Osteoblast (primary cell): ENCODE data around the gene DBNDD2. TPM values are rescaled to one million over a fixed set of nuclear protein-coding genes. Genes with fewer than 3 reads are reported as not detected.

Source experiments
- DNase-seq: peaks from one replicate; pipeline ENCODE4 v3.0.0; 2011; ENCODE audit warnings: low spot score, mixed read lengths; ENCODE audit not compliant: insufficient read length; ENCODE audit errors: missing footprints
- H2AFZ ChIP-seq: 2 replicates; pipeline ENCODE4 v1.6.0; 2011; ENCODE audit warnings: mild to moderate bottlenecking, low read length
- H3K27ac ChIP-seq: 2 replicates; pipeline ENCODE4 v1.5.1; 2011; ENCODE audit warnings: mild to moderate bottlenecking, low read depth, low read length, moderate library complexity
- H3K27me3 ChIP-seq: 2 replicates; pipeline ENCODE4 v1.6.0; 2012; ENCODE audit warnings: mild to moderate bottlenecking, control low read depth, inconsistent platforms, low read length, moderate library complexity; ENCODE audit not compliant: insufficient read depth
- H3K36me3 ChIP-seq: 2 replicates; pipeline ENCODE4 v1.5.1; 2011; ENCODE audit warnings: mild to moderate bottlenecking, low read length, control low read depth, moderate library complexity; ENCODE audit not compliant: insufficient read depth
- H3K4me1 ChIP-seq: 2 replicates; pipeline ENCODE4 v1.5.1; 2011; ENCODE audit warnings: mild to moderate bottlenecking, low read length, control low read depth, moderate library complexity; ENCODE audit not compliant: insufficient read depth
- H3K4me2 ChIP-seq: 2 replicates; pipeline ENCODE4 v1.6.0; 2011; ENCODE audit warnings: mild to moderate bottlenecking, low read length; ENCODE audit not compliant: insufficient read depth
- H3K4me3 ChIP-seq: fragments of 200-600 bp; sonication (generic); 3 replicates; pipeline ENCODE4 v1.5.1; 2012; ENCODE audit warnings: mild to moderate bottlenecking, low read length, inconsistent platforms; ENCODE audit not compliant: insufficient read depth
- H3K79me2 ChIP-seq: 2 replicates; pipeline ENCODE4 v1.6.0; 2012; ENCODE audit warnings: mild to moderate bottlenecking, low read length, control low read depth, inconsistent platforms; ENCODE audit not compliant: insufficient read depth
- H3K9me3 ChIP-seq: 2 replicates; pipeline ENCODE4 v1.5.1; 2011; ENCODE audit warnings: low read depth, low read length, control low read depth
- H4K20me1 ChIP-seq: 2 replicates; pipeline ENCODE4 v1.6.0; 2012; ENCODE audit warnings: mild to moderate bottlenecking, low read length, control low read depth; ENCODE audit not compliant: insufficient read depth
- CTCF ChIP-seq: IDR thresholded peaks from 2 replicates; pipeline ENCODE4 v1.5.1; 2011; ENCODE audit warnings: mild to moderate bottlenecking, low read depth, low read length, moderate library complexity; ENCODE audit errors: extremely low read depth
- total RNA-seq: library from RNA; depleted of rRNA; stranded (reverse); fragments of >200 nt; gene quantifications from 2 replicates; pipeline ENCODE4 v1.2.3, GENCODE V29; 2012

DBNDD2 gene
- 8.7 and 13.0 TPM in 2 replicates for total RNA-seq

- Histone ChIP-seq H3K4me2 (peak within 1 kb of the TSS; percentile 93), H2AFZ (peak within 1 kb of the TSS; percentile 48), H3K36me3 (no peaks in the 10 kb centered on the region), H3K4me1 (peaks cover 12% of the 10 kb centered on the region), H4K20me1 (peaks cover 5% of the 10 kb centered on the region), H3K9me3 (no peaks in the 10 kb centered on the region), H3K4me3 (peak within 1 kb of the TSS; percentile 82), H3K79me2 (peaks cover 3% of the 10 kb centered on the region), H3K27ac (peak within 1 kb of the TSS; percentile 76), H3K27me3 (no peaks in the 10 kb centered on the region)
- TF ChIP-seq CTCF: no peak
- DNase-seq: peak; percentile 66
These were observed at the start of gene DBNDD2 for GRCh38 chr20:45407783-45408645. TSS of gene DBNDD2 (plus strand) at chr20:45408289. CDS start at chr20:45408468, 179 bp downstream.

GRCh38 chr20:45359069-45359405 lies 49.1 kb upstream of the DBNDD2 start:
- peaks cover 66% of the 10 kb centered on the region for H3K4me1 ChIP-seq

GRCh38 chr20:45359406-45360148 lies 48.5 kb upstream of the DBNDD2 start:
- Histone ChIP-seq H3K79me2 (peaks cover 11% of the 10 kb centered on the region), H2AFZ (no peak overlapping the region), H3K4me1 (peaks cover 62% of the 10 kb centered on the region), H3K4me2 (peak overlapping the region; percentile 68), H3K27ac (peak overlapping the region; percentile 89), H3K27me3 (no peaks in the 10 kb centered on the region), H3K36me3 (no peaks in the 10 kb centered on the region), H3K4me3 (peak overlapping the region; percentile 6), H3K9me3 (no peaks in the 10 kb centered on the region), H4K20me1 (peaks cover 5% of the 10 kb centered on the region)
- TF ChIP-seq CTCF: no peak
- DNase-seq: peak; percentile 54

More at GRCh38 chr20:45359069-45359405, 49.1 kb upstream of the DBNDD2 start:
- H4K20me1 ChIP-seq: peaks cover 5% of the 10 kb centered on the region
- H3K27ac ChIP-seq: peak overlapping the region; percentile 89
- no peak overlapping the region for H2AFZ ChIP-seq
- peak overlapping the region; percentile 6 for H3K4me3 ChIP-seq
- H3K4me2 ChIP-seq: peak overlapping the region; percentile 68
- H3K9me3 ChIP-seq: no peaks in the 10 kb centered on the region
- peak; percentile 73 for DNase-seq
- H3K79me2 ChIP-seq: peaks cover 8% of the 10 kb centered on the region
- H3K27me3 ChIP-seq: no peaks in the 10 kb centered on the region
- H3K36me3 ChIP-seq: no peaks in the 10 kb centered on the region
- TF ChIP-seq CTCF: no peak

GRCh38 chr20:45361793-45362192 lies 46.3 kb upstream of the DBNDD2 start:
- Histone ChIP-seq H3K4me2 (no peak overlapping the region), H3K27ac (no peak overlapping the region), H3K4me3 (no peak overlapping the region), H3K79me2 (peaks cover 24% of the 10 kb centered on the region), H3K27me3 (no peaks in the 10 kb centered on the region), H3K9me3 (no peaks in the 10 kb centered on the region), H3K36me3 (peaks cover 10% of the 10 kb centered on the region), H2AFZ (no peak overlapping the region), H4K20me1 (peaks cover 5% of the 10 kb centered on the region), H3K4me1 (peaks cover 49% of the 10 kb centered on the region)
- no peak for TF ChIP-seq CTCF
- DNase-seq: no peak
